ENCODE results near the gene AFAP1. TPM values are rescaled to one million over a fixed set of nuclear protein-coding genes. Genes with fewer than 3 reads are reported as not detected.

AFAP1 gene
- total and polyA plus RNA-seq, 2 of the 4 experiments (the other 2 are of a cell fraction), result 48.2 to 80.9 TPM

DNA sequence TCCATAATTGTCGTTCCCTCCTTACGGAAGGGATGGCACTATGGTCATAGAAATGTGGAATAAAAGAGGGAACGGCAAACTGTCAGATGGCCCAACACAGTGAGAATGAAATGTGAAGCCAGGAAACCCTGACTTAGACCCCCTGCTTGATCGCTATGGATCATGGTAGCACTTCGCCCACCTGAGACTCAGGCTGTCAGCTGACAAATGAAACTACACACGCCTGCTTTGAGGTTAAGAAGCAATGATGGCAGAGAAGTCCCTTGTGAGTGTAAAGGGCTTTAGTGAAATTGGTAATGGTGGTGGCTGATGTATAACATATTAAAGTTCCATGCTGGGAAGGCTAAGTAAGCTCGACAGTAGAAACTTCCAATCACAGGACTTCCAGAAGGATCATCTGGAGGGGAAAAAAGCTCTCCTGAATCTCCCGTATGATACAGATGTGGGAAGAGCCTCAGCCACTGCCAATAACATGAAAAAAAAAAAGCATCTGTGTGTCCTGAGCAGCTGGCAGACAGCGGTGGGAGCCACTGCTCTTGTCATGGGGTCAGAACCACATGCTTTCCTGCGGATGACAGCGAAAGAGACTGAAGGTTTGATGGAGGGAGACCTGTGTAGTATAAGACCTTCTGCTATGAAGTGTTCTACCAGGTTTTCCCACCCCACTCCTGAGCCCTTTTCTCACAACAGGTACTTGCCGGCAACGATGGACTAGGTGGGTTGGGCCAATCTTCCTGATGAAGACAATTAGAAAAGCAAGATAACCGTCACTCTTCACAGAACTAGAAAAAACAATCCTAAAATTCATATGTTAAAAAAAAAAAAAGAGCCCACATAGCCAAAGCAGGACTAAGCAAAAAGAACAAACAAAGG is 107.6 kb downstream of the AFAP1 start:
- no peaks in the 10 kb centered on the region for H3K9me3 ChIP-seq (ENCODE audit: control insufficient read depth, insufficient read depth, low read length)
- ChIA-PET POLR2A (ENCODE audit: unreplicated experiment) (interaction anchor here (0.5 to 0.6 kb wide), 3 partner anchors 11 to 146 kb away, joined by 3 to 4 read pairs (median 3); no protein-coding TSS in a partner anchor), CTCF (interaction anchor here (0.6 to 0.7 kb wide), 3 partner anchors 25 to 152 kb away, joined by 3 to 4 read pairs (median 3); no protein-coding TSS in a partner anchor)
- H2AK5ac ChIP-seq (ENCODE audit: low read depth, low read length), result peak overlapping the region; percentile 65
- 88% methylated on average over 4 of the region's 14 CpGs; no CpG with 5 or more reads in 1 of the 2 experiments for WGBS, 2 experiments (ENCODE audit: extremely low coverage in 2 of 2, insufficient read length in 1 of 2)
- H3K23ac ChIP-seq (ENCODE audit: low read depth, low read length), result peak overlapping the region; percentile 39
- peaks cover 22 to 59% of the 10 kb centered on the region in 2 experiments for H3K79me1 ChIP-seq (ENCODE audit: low read depth in 1 of 2, low read length in 2 of 2)
- H3K4me2 ChIP-seq (ENCODE audit: low read depth, low read length), result peak overlapping the region; percentile 20
- peak overlapping the region; percentile 57 for H3K9ac ChIP-seq (ENCODE audit: low read depth, low read length)
- peaks cover 26% of the 10 kb centered on the region for H4K20me1 ChIP-seq (ENCODE audit: insufficient read depth, low read length)
- H4K5ac ChIP-seq (ENCODE audit: low read depth, low read length), result peak overlapping the region; percentile 10; the same call in 1 of the 2 replicates
- H2BK15ac ChIP-seq (ENCODE audit: low read depth, low read length), result peak overlapping the region; percentile 49; the same call in 1 of the 3 replicates
- intact Hi-C loops (cut with micrococcal nuclease) (no loop called here), in situ Hi-C loops (cut with MboI; ENCODE audit: low sequenced_read_pairs) (no loop called here), dilution Hi-C loops (cut with HindIII; ENCODE audit: low sequenced_read_pairs, unreplicated experiment) (no loop called here)
- peak overlapping the region; percentile 83 for H3K4ac ChIP-seq (ENCODE audit: low read depth, low read length)
- H2BK20ac ChIP-seq (ENCODE audit: low read depth, low read length), result peak overlapping the region; percentile 47; the same call in 1 of the 2 replicates
- H3K18ac ChIP-seq (ENCODE audit: low read depth, low read length), result peak overlapping the region; percentile 72; the same call in 1 of the 2 replicates
- peak overlapping the region; percentile 7 for H3K56ac ChIP-seq (ENCODE audit: extremely low read depth, insufficient read depth, low read length)
- no peak overlapping the region for H3K4me3 ChIP-seq (ENCODE audit: insufficient read depth, low read depth, low read length)
- peak overlapping the region; percentile 28 for H3K27ac ChIP-seq (ENCODE audit: insufficient read depth, low read length)
- ATAC-seq (ENCODE audit: low read depth), result no peak
- peak overlapping the region; percentile 78 for H2BK5ac ChIP-seq (ENCODE audit: low read depth, low read length, poor library complexity, severe bottlenecking)
- no peaks in the 10 kb centered on the region for H3K27me3 ChIP-seq (ENCODE audit: control insufficient read depth, insufficient read depth, low read length)
- H3K9me1 ChIP-seq (ENCODE audit: insufficient read depth, low read length), result peaks cover 14% of the 10 kb centered on the region
- peak overlapping the region; percentile 82 for H3K14ac ChIP-seq (replicated peaks; ENCODE audit: low read depth, low read length)
- H4K8ac ChIP-seq (ENCODE audit: low read depth in 2 of 2, low read length in 2 of 2), result peak overlapping the region; percentile 17 to 33; a peak in 3 of 4 replicates
- no peak for DNase-seq
- H3K4me1 ChIP-seq (ENCODE audit: control insufficient read depth, insufficient read depth, low read length), result peaks cover 23% of the 10 kb centered on the region
- peak; percentile 63; the same call in 1 of the 2 replicates for TF ChIP-seq POLR2A (IDR thresholded peaks at IDR 0.05; ENCODE audit: low read depth, low read length)
- TF ChIP-seq CEBPB (IDR thresholded peaks at IDR 0.05; ENCODE audit: low read depth, low read length), result no peak
- no peak overlapping the region for H2AFZ ChIP-seq (replicated peaks; ENCODE audit: low read length, poor library complexity)
- peak overlapping the region; percentile 44 for H2AK9ac ChIP-seq (replicated peaks; ENCODE audit: low read depth, low read length, poor library complexity)
- no TSS peak for BruUV-seq (replicated peaks)
- H3K36me3 ChIP-seq (ENCODE audit: control insufficient read depth, insufficient read depth, low read length), result peaks cover 35% of the 10 kb centered on the region
- H4K91ac ChIP-seq (ENCODE audit: insufficient read depth, low read depth, low read length), result peak overlapping the region; percentile 51
- H2BK120ac ChIP-seq (ENCODE audit: low read depth, low read length), result peak overlapping the region; percentile 69

All from IMR-90 (cell line).